ENCODE data around the gene USP9X.
"Not testable (repeated sequence)": the region's sequence is repeated elsewhere in the genome, so short reads cannot be mapped to it uniquely, and the experiment has no call there.

Gene USP9X

GRCh38 chrX:41085512-41085877 is 250 bp downstream of the USP9X start:
- DNase-seq (ENCODE audit: low read depth) = peak; percentile 63

- peak; percentile 28 for DNase-seq (ENCODE audit: low read depth)
These were observed 807 bp downstream of the USP9X start for GRCh38 chrX:41085878-41086626.

GRCh38 chrX:41086627-41086932 is 1.3 kb downstream of the USP9X start:
- DNase-seq (ENCODE audit: low read depth) = no peak

GRCh38 chrX:41087201-41087600 is 2.0 kb downstream of the USP9X start:
- no peak for DNase-seq (ENCODE audit: low read depth)

- no peak for DNase-seq (ENCODE audit: low read depth)
These were observed 5.5 kb downstream of the USP9X start for GRCh38 chrX:41090568-41091238.

GRCh38 chrX:41092776-41093175 is 7.5 kb downstream of the USP9X start:
- DNase-seq (ENCODE audit: low read depth) = no peak

- DNase-seq (ENCODE audit: low read depth) = no peak
These were observed 9.9 kb downstream of the USP9X start for GRCh38 chrX:41095174-41095573.

GRCh38 chrX:41095908-41096307 is 10.7 kb downstream of the USP9X start:
- DNase-seq (ENCODE audit: low read depth) = no peak

- DNase-seq (ENCODE audit: low read depth) = no peak
These were observed 11.2 kb downstream of the USP9X start for GRCh38 chrX:41096339-41096955.

GRCh38 chrX:41097326-41097725 is 12.1 kb downstream of the USP9X start:
- no peak for DNase-seq (ENCODE audit: low read depth)

- no peak for DNase-seq (ENCODE audit: low read depth)
These were observed 15.0 kb downstream of the USP9X start for GRCh38 chrX:41100200-41100599.

- DNase-seq (ENCODE audit: low read depth) = no peak
These were observed 15.6 kb downstream of the USP9X start for GRCh38 chrX:41100819-41101218.

- no peak for DNase-seq (ENCODE audit: low read depth)
These were observed 19.8 kb downstream of the USP9X start for GRCh38 chrX:41105005-41105404.

- DNase-seq (ENCODE audit: low read depth) = not testable (repeated sequence)
These were observed 21.0 kb downstream of the USP9X start for GRCh38 chrX:41106257-41106656.

GRCh38 chrX:41108007-41108406 is 22.8 kb downstream of the USP9X start:
- no peak for DNase-seq (ENCODE audit: low read depth)

- no peak for DNase-seq (ENCODE audit: low read depth)
These were observed 23.4 kb downstream of the USP9X start for GRCh38 chrX:41108463-41109205.

- DNase-seq (ENCODE audit: low read depth) = no peak
These were observed 25.8 kb downstream of the USP9X start for GRCh38 chrX:41110801-41111625.

- DNase-seq (ENCODE audit: low read depth) = peak; percentile 6
These were observed 29.8 kb downstream of the USP9X start for GRCh38 chrX:41115104-41115425.

- DNase-seq (ENCODE audit: low read depth) = no peak
These were observed 31.7 kb downstream of the USP9X start for GRCh38 chrX:41116948-41117347.

- no peak for DNase-seq (ENCODE audit: low read depth)
These were observed 32.9 kb downstream of the USP9X start for GRCh38 chrX:41118156-41118555.

- DNase-seq (ENCODE audit: low read depth) = no peak
These were observed 34.6 kb downstream of the USP9X start for GRCh38 chrX:41119803-41120202.

- no peak for DNase-seq (ENCODE audit: low read depth)
These were observed 36.5 kb downstream of the USP9X start for GRCh38 chrX:41121766-41122165.

All from activated T-helper 9 cell treated with anti-CD3 and anti-CD28 coated beads, Interleukin-2, amount 50 U/mL, for 16 hours (primary cell).